HepG2 (cell line): ENCODE data around the gene EIF4H. TPM values are rescaled to one million over a fixed set of nuclear protein-coding genes. Genes with fewer than 3 reads are reported as not detected.

ENCODE experiments used
- CEBPB ChIP-seq: IDR thresholded peaks from 2 replicates; pipeline ENCODE4 v1.6.1; 2011; ENCODE audit warnings: low read depth, low read length, improper control_type of control experiment, borderline replicate concordance
- CHD2 ChIP-seq: IDR thresholded peaks from 2 replicates; pipeline ENCODE4 v1.6.1; 2011; ENCODE audit warnings: low read depth, low read length, improper control_type of control experiment
- CREM ChIP-seq, 2 experiments: sonication (generic) in 1 of 2; formaldehyde crosslinking in 1 of 2; IDR thresholded peaks; 2 replicates each; pipeline versions ENCODE4 v1.4.0 to v1.6.1; 2016 to 2020; ENCODE audit warnings: antibody characterized with exemption in 1 of 2, mild to moderate bottlenecking in 1 of 2, missing genetic modification reagents in 1 of 2
- DNMT3B ChIP-seq: conservative IDR thresholded peaks from 2 replicates; pipeline ENCODE4 v1.6.1; 2016; ENCODE audit warnings: missing biosample characterization, control low read depth
- KAT8 ChIP-seq: IDR thresholded peaks from 2 replicates; pipeline ENCODE4 v1.6.1; 2016; ENCODE audit warnings: missing genetic modification reagents, missing compliant biosample characterization
- RBM22 ChIP-seq: fragments of 200-400 bp; formaldehyde crosslinking; optimal IDR thresholded peaks from 2 replicates; pipeline ENCODE3; 2017; ENCODE audit warnings: mild to moderate bottlenecking, low read length, moderate library complexity
- SOX13 ChIP-seq, 3 experiments: fragments of 450-650 bp in 1 of 3; sonication (generic) in 1 of 3; formaldehyde crosslinking in 1 of 3; IDR thresholded peaks in 2 of 3; conservative IDR thresholded peaks in 1 of 3; 2 replicates each; pipeline versions ENCODE4 v1.5.0 to v1.6.1; 2016 to 2020; ENCODE audit warnings: antibody characterized with exemption in 1 of 3, mild to moderate bottlenecking in 1 of 3, missing compliant biosample characterization in 1 of 3, missing genetic modification reagents in 1 of 3, moderate library complexity in 1 of 3
- TAF15 ChIP-seq: fragments of 200-400 bp; formaldehyde crosslinking; IDR thresholded peaks from one replicate; pipeline ENCODE4 v1.6.1; 2018; ENCODE audit warnings: mild to moderate bottlenecking, low read depth, low read length; ENCODE audit not compliant: poor library complexity, severe bottlenecking
- TP53 ChIP-seq: sonication (generic); formaldehyde crosslinking; conservative IDR thresholded peaks from 2 replicates; pipeline ENCODE4 v1.4.0; 2020; ENCODE audit warnings: missing genetic modification reagents
- ZBTB2 ChIP-seq: sonication (generic); formaldehyde crosslinking; IDR thresholded peaks from 2 replicates; pipeline ENCODE4 v1.8.0; 2022; ENCODE audit warnings: low read depth, missing genetic modification reagents
- ZBTB8A ChIP-seq: sonication (generic); formaldehyde crosslinking; IDR thresholded peaks from 2 replicates; pipeline ENCODE4 v1.4.0; 2020; ENCODE audit warnings: mild to moderate bottlenecking, low read depth, missing genetic modification reagents, borderline replicate concordance
- ZNF24 ChIP-seq: fragments of 450-650 bp; IDR thresholded peaks from 2 replicates; pipeline ENCODE4 v1.6.1; 2017; ENCODE audit warnings: antibody characterized with exemption, mild to moderate bottlenecking
- ZNF275 ChIP-seq: sonication (generic); formaldehyde crosslinking; IDR thresholded peaks from 2 replicates; pipeline ENCODE4 v1.8.0; 2022; ENCODE audit warnings: missing genetic modification reagents, mild to moderate bottlenecking, inconsistent platforms, borderline replicate concordance
- ZNF44 ChIP-seq: sonication (generic); formaldehyde crosslinking; IDR thresholded peaks from 2 replicates; pipeline ENCODE4 v1.5.1; 2020; ENCODE audit warnings: mild to moderate bottlenecking, missing genetic modification reagents
- ZNF562 ChIP-seq: sonication (generic); formaldehyde crosslinking; IDR thresholded peaks from 2 replicates; pipeline ENCODE4 v1.8.0; 2022; ENCODE audit warnings: missing genetic modification reagents, borderline replicate concordance
- ZNF614 ChIP-seq: IDR thresholded peaks from 2 replicates; pipeline ENCODE4 v1.6.1; 2018; ENCODE audit warnings: missing biosample characterization, missing genetic modification reagents, inconsistent platforms, borderline replicate concordance
- ZNF713 ChIP-seq: sonication (generic); formaldehyde crosslinking; IDR thresholded peaks from 2 replicates; pipeline ENCODE4 v1.4.0; 2020; ENCODE audit warnings: mild to moderate bottlenecking, missing genetic modification reagents
- ZNF800 ChIP-seq: sonication (generic); formaldehyde crosslinking; IDR thresholded peaks from 2 replicates; pipeline ENCODE4 v1.4.0; 2020; ENCODE audit warnings: missing genetic modification reagents
- ZSCAN25 ChIP-seq: sonication (generic); formaldehyde crosslinking; IDR thresholded peaks from 2 replicates; pipeline ENCODE4 v1.8.0; 2022; ENCODE audit warnings: mild to moderate bottlenecking, missing genetic modification reagents
- ZSCAN31 ChIP-seq: sonication (generic); formaldehyde crosslinking; IDR thresholded peaks from 2 replicates; pipeline ENCODE4 v1.5.0; 2020; ENCODE audit warnings: low read depth, mild to moderate bottlenecking, missing genetic modification reagents
- polyA plus RNA-seq, 8 experiments: library from polyadenylated mRNA; depleted of rRNA in 3 of 8; stranded (reverse) in 7 of 8; unstranded in 1 of 8; fragments of >200 nt; fragmentation: Illumina TruSeq in 4 of 8; extraction: Trizol in 4 of 8; gene quantifications; 2 replicates each; pipeline versions ENCODE4 v1.2.1 to v1.2.3, GENCODE V29; 2011 to 2016; ENCODE audit warnings: low read depth in 4 of 8, missing spikeins in 1 of 8, mixed read lengths in 1 of 8; ENCODE audit not compliant: insufficient read depth in 1 of 8
- total RNA-seq, 5 experiments: library from RNA; depleted of rRNA; stranded (reverse); fragments of >200 nt; fragmentation: Illumina TruSeq; extraction: Trizol; gene quantifications; 2 replicates each; pipeline ENCODE4 v1.2.3, GENCODE V29; 2016; ENCODE audit warnings: low read depth in 1 of 5

EIF4H gene
- total and polyA plus RNA-seq, 2 of the 13 experiments (the other 11 are each of a cell fraction or from before 2014, with no cell fraction given): 232 to 321 TPM

- TF ChIP-seq ZNF800 (CRISPR knock-in tag): no peak
- no peak for TF ChIP-seq ZNF44
- TF ChIP-seq ZBTB2 (CRISPR knock-in tag): no peak
- TF ChIP-seq CREM (IDR thresholded peaks at IDR 0.05): no peak
- no peak for TF ChIP-seq CREM (CRISPR knock-in tag; IDR thresholded peaks at IDR 0.05)
- no peak for TF ChIP-seq ZNF614 (CRISPR knock-in tag)
- no peak for TF ChIP-seq ZBTB8A (CRISPR knock-in tag)
- TF ChIP-seq TP53 (CRISPR knock-in tag): no peak
- no peak for TF ChIP-seq ZNF713 (CRISPR knock-in tag)
- no peak for TF ChIP-seq TAF15
- peak; percentile 67; the same call in 1 of the 2 replicates for TF ChIP-seq CEBPB
- no peak for TF ChIP-seq DNMT3B (CRISPR knock-in tag)
- no peak for TF ChIP-seq ZSCAN31 (CRISPR knock-in tag)
- no peak for TF ChIP-seq SOX13 (IDR thresholded peaks at IDR 0.05)
- TF ChIP-seq SOX13 (CRISPR knock-in tag; conservative IDR thresholded peaks at IDR 0.05 in 1 of 2, IDR thresholded peaks at IDR 0.05 in 1 of 2): no peak
- TF ChIP-seq KAT8: no peak
- TF ChIP-seq RBM22: peak; percentile 43
- TF ChIP-seq ZNF562: no peak
- no peak for TF ChIP-seq ZSCAN25 (CRISPR knock-in tag)
- TF ChIP-seq ZNF275 (CRISPR knock-in tag): no peak
- no peak for TF ChIP-seq CHD2
- TF ChIP-seq ZNF24: no peak
These were observed 8.4 kb downstream of the EIF4H start (continued) for GRCh38 chr7:74182453-74183090.
